Measurements from ENCODE around the gene ARHGDIA. TPM values are rescaled to one million over a fixed set of nuclear protein-coding genes. Genes with fewer than 3 reads are reported as not detected.

Gene ARHGDIA
- total RNA-seq, 4 donors from 2014 or later: 120 to 219 (median 169) TPM

DNA sequence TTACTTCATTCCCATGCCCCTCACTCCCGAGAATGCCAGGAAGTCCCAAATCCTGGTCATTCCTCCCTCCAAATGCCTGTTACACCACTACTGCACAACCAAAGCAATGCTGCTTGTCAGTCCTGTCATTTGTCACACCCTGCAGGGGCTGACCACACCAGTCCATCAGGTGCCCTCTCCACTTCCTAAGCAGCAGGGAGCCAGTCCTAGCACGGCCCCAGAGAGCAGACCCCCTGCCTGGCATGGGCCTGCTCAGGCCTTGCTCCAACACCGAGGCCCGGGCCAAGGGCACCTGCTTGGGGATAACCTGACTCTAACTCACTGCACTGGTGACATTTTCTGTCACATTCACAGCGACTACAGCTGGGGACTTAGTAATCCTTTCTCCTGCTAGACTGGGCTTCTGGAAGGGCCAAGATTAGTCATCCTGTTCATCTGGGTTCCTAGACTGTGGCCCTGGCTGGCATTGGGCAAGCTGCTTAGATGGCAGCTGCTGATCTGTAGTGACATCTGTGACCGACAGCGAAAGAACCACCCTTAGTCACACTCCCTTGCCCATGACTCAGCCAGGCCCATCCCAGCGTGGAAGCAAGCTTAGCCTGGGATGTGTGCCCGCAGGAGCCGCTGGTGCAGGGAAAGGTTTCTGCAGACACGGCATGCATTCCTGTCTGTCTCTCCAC is 14.9 kb upstream of the ARHGDIA start:
- H3K27ac ChIP-seq: no peak overlapping the region
- H3K36me3 ChIP-seq: peaks cover 0 to 91% of the 10 kb centered on the region in 2 donors
- H3K4me1 ChIP-seq: peaks cover 2 to 22% (median 10%) of the 10 kb centered on the region in 3 donors
- H3K27me3 ChIP-seq: no peaks in the 10 kb centered on the region
- H3K9me3 ChIP-seq: no peaks in the 10 kb centered on the region
- TF ChIP-seq POLR2AphosphoS5 (IDR thresholded peaks at IDR 0.05) (no peak), EP300 (IDR thresholded peaks at IDR 0.05) (no peak), POLR2A (IDR thresholded peaks at IDR 0.05) (no peak)
- TF ChIP-seq, protein P1, sequence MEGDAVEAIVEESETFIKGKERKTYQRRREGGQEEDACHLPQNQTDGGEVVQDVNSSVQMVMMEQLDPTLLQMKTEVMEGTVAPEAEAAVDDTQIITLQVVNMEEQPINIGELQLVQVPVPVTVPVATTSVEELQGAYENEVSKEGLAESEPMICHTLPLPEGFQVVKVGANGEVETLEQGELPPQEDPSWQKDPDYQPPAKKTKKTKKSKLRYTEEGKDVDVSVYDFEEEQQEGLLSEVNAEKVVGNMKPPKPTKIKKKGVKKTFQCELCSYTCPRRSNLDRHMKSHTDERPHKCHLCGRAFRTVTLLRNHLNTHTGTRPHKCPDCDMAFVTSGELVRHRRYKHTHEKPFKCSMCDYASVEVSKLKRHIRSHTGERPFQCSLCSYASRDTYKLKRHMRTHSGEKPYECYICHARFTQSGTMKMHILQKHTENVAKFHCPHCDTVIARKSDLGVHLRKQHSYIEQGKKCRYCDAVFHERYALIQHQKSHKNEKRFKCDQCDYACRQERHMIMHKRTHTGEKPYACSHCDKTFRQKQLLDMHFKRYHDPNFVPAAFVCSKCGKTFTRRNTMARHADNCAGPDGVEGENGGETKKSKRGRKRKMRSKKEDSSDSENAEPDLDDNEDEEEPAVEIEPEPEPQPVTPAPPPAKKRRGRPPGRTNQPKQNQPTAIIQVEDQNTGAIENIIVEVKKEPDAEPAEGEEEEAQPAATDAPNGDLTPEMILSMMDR (IDR thresholded peaks at IDR 0.05): no peak
- H3K4me3 ChIP-seq: no peak overlapping the region
- ATAC-seq: no peak
- 82% methylated on average over 6 of the region's 11 CpGs; no CpG with 5 or more reads in 1 of the 2 donors for WGBS, 2 donors (ENCODE audit: low coverage in 1 of 2)

DNA sequence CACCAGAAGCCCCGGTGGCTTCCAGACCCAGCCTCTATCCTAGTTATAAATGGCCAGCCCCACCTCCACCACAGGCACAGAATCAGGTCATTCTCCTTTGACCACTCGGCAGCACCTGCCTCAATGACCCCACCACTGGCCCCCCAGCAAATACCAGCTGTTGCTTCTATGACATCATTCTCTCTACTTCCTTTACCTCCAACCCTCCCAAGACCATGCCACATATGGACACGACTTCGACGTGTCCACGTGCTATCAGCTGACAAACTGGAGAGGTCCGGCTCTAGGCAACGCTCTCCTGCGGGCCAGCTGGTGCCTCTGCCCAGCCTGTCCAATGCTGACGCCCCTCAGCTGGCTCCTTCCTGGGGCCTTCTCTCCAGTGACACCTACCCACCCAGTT is 14.3 kb upstream of the ARHGDIA start:
- H3K4me1 ChIP-seq: peaks cover 2 to 17% (median 9%) of the 10 kb centered on the region in 3 donors
- no peak for ATAC-seq
- peaks cover 0 to 96% of the 10 kb centered on the region in 2 donors for H3K36me3 ChIP-seq
- H3K9me3 ChIP-seq: no peaks in the 10 kb centered on the region
- no peak overlapping the region for H3K4me3 ChIP-seq
- no peak overlapping the region for H3K27ac ChIP-seq
- TF ChIP-seq POLR2A (IDR thresholded peaks at IDR 0.05): no peak
- H3K27me3 ChIP-seq: no peaks in the 10 kb centered on the region
- WGBS, 2 donors (ENCODE audit: low coverage in 1 of 2): 68% methylated on average over 10 of the region's 10 CpGs; no CpG with 5 or more reads in 1 of the 2 donors

DNA sequence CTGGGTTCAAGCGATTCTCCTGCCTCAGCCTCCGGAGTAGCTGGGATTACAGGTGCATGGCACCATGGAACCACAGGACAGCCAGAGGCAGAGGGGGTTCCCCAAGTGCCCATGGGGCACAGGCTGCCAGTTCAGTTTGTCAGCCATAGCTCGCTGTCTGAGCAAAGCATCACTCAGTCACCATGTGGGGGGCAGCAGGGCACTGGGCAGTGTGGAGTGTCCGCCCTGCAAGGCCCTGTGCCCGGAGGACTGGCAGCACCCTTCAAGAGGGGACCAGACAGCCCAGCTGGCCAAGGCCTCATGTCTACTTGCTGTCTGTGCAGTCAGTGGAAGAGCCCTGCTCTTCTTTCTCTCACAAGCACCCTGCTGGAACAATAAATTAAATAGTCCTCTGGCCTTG is 13.8 kb upstream of the ARHGDIA start:
- TF ChIP-seq, protein P1 (IDR thresholded peaks at IDR 0.05): no peak
- no peak for TF ChIP-seq EP300 (IDR thresholded peaks at IDR 0.05)
- no peak for TF ChIP-seq POLR2A (IDR thresholded peaks at IDR 0.05)
- TF ChIP-seq POLR2AphosphoS5 (IDR thresholded peaks at IDR 0.05): no peak
- no peaks in the 10 kb centered on the region for H3K27me3 ChIP-seq
- H3K4me3 ChIP-seq: no peak overlapping the region
- H3K4me1 ChIP-seq: peaks cover 0 to 12% (median 4%) of the 10 kb centered on the region in 3 donors
- 40% methylated on average over 1 of the region's 5 CpGs; no CpG with 5 or more reads in 1 of the 2 donors for WGBS, 2 donors (ENCODE audit: low coverage in 1 of 2)
- H3K36me3 ChIP-seq: peaks cover 0 to 99% of the 10 kb centered on the region in 2 donors
- no peak for ATAC-seq
- H3K9me3 ChIP-seq: no peaks in the 10 kb centered on the region
- H3K27ac ChIP-seq: no peak overlapping the region

DNA sequence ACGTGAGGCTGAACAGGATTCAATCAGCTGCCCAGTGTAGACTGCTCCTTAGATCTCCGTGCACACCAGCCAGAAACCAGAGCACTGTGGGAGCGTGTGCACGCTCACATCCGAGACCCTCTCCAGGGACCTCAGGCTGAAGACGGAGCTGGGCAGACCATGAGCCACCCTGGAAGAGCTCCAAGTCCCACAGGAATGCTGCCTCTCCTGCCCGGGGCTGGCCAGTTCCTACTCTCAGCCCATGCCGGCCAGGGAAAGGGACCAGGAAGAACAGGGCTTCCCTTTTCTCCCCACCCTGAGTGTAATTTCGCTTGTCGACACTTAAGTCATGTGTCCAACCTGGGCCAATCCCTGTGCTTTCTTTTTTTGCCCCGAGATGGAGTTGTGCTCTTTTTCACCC is 13.4 kb upstream of the ARHGDIA start:
- TF ChIP-seq POLR2A (IDR thresholded peaks at IDR 0.05) (no peak), EP300 (IDR thresholded peaks at IDR 0.05) (no peak), POLR2AphosphoS5 (IDR thresholded peaks at IDR 0.05) (no peak)
- TF ChIP-seq, protein P1 (IDR thresholded peaks at IDR 0.05): no peak
- Histone ChIP-seq H3K4me1 (peaks cover 0 to 8% (median 0%) of the 10 kb centered on the region in 3 donors), H3K27ac (no peak overlapping the region), H3K4me3 (no peak overlapping the region), H3K36me3 (peaks cover 0 to 99% of the 10 kb centered on the region in 2 donors), H3K27me3 (no peaks in the 10 kb centered on the region), H3K9me3 (no peaks in the 10 kb centered on the region)
- 50% methylated on average over 5 of the region's 11 CpGs; no CpG with 5 or more reads in 1 of the 2 donors for WGBS, 2 donors (ENCODE audit: low coverage in 1 of 2)
- ATAC-seq: no peak

DNA sequence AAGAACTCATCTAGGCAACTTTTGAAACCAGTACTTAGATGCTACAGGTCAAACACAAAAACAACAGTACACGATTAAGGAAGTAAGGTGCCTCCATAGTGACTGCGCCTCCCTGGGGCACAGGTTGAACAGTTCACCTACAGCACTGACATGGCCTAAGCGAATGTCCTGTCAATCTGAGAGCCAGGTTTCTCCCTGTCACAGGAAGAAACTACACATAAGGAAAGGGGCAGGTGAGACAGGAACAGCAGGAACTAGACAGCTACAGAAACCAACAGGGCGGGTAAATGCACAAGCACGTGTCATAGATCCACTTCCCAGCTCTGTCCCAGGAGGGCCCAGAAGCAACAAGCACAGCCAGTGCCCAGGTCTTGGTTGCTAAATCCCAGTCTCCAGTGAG is 8.0 kb upstream of the ARHGDIA start:
- Histone ChIP-seq H3K36me3 (peaks cover 0 to 67% of the 10 kb centered on the region in 2 donors), H3K27ac (no peak overlapping the region), H3K4me1 (no peaks in the 10 kb centered on the region), H3K27me3 (no peaks in the 10 kb centered on the region), H3K4me3 (no peak overlapping the region), H3K9me3 (no peaks in the 10 kb centered on the region)
- ATAC-seq: no peak
- 68 to 93% methylated on average over 3 to 4 of the region's 5 CpGs for WGBS, 2 donors (ENCODE audit: low coverage in 1 of 2)
- TF ChIP-seq POLR2A (IDR thresholded peaks at IDR 0.05): no peak
- TF ChIP-seq, protein P1 (IDR thresholded peaks at IDR 0.05): no peak
- TF ChIP-seq POLR2AphosphoS5 (IDR thresholded peaks at IDR 0.05): no peak
- TF ChIP-seq EP300 (IDR thresholded peaks at IDR 0.05): no peak
